GM18873 (cell line): ENCODE data around the gene APOBEC3A.
"Not testable (repeated sequence)": the region's sequence is repeated elsewhere in the genome, so short reads cannot be mapped to it uniquely, and the experiment has no call there.

ENCODE experiments used
- ATAC-seq: cut with Tn5 transposase; IDR thresholded peaks from one replicate; pipeline ENCODE4 v1.9.1; 2021; ENCODE audit warnings: mild to moderate bottlenecking, moderate library complexity, moderate number of reproducible peaks; ENCODE audit not compliant: unreplicated experiment, low FRiP score

Gene APOBEC3A

GRCh38 chr22:38942702-38943101 lies 14.7 kb upstream of the APOBEC3A start:
- no peak for ATAC-seq

GRCh38 chr22:38943201-38943600 lies 14.2 kb upstream of the APOBEC3A start:
- ATAC-seq = no peak

GRCh38 chr22:38943882-38944281 lies 13.5 kb upstream of the APOBEC3A start:
- ATAC-seq = no peak

GRCh38 chr22:38944653-38945052 lies 12.8 kb upstream of the APOBEC3A start:
- no peak for ATAC-seq

- ATAC-seq = not testable (repeated sequence)
These were observed 11.6 kb upstream of the APOBEC3A start for GRCh38 chr22:38945706-38946338.

GRCh38 chr22:38946771-38947170 lies 10.6 kb upstream of the APOBEC3A start:
- no peak for ATAC-seq

GRCh38 chr22:38947321-38948140 lies 9.9 kb upstream of the APOBEC3A start:
- no peak for ATAC-seq

GRCh38 chr22:38948181-38948940 lies 9.0 kb upstream of the APOBEC3A start:
- ATAC-seq = no peak

GRCh38 chr22:38949889-38950405 lies 7.5 kb upstream of the APOBEC3A start:
- no peak for ATAC-seq

GRCh38 chr22:38950527-38951295 lies 6.7 kb upstream of the APOBEC3A start:
- no peak for ATAC-seq

- ATAC-seq = no peak
These were observed 5.7 kb upstream of the APOBEC3A start for GRCh38 chr22:38951734-38952133.

- no peak for ATAC-seq
These were observed 5.0 kb upstream of the APOBEC3A start for GRCh38 chr22:38952281-38952993.

- no peak for ATAC-seq
These were observed 4.3 kb upstream of the APOBEC3A start for GRCh38 chr22:38953091-38953490.

- no peak for ATAC-seq
These were observed 3.6 kb upstream of the APOBEC3A start for GRCh38 chr22:38953577-38954413.

- no peak for ATAC-seq
These were observed 2.9 kb upstream of the APOBEC3A start for GRCh38 chr22:38954414-38955043.

GRCh38 chr22:38955250-38955905 lies 2.0 kb upstream of the APOBEC3A start:
- ATAC-seq = no peak

GRCh38 chr22:38955926-38956325 lies 1.5 kb upstream of the APOBEC3A start:
- no peak for ATAC-seq

- no peak for ATAC-seq
These were observed 858 bp upstream of the APOBEC3A start for GRCh38 chr22:38956551-38956950.
